HepG2 (cell line): Measurements from ENCODE around the gene MTFP1. TPM values are rescaled to one million over a fixed set of nuclear protein-coding genes. Genes with fewer than 3 reads are reported as not detected.

ENCODE experiments used
- AHDC1 ChIP-seq: sonication (generic); formaldehyde crosslinking; IDR thresholded peaks from 2 replicates; pipeline ENCODE4 v1.5.1; 2020; ENCODE audit warnings: mild to moderate bottlenecking, missing genetic modification reagents, borderline replicate concordance
- CBX5 ChIP-seq: sonication (generic); formaldehyde crosslinking; IDR thresholded peaks from 2 replicates; pipeline ENCODE4 v1.4.0; 2020; ENCODE audit warnings: missing genetic modification reagents, borderline replicate concordance
- CEBPG ChIP-seq: IDR thresholded peaks from 2 replicates; pipeline ENCODE4 v1.6.1; 2016
- DPF2 ChIP-seq: sonication (generic); formaldehyde crosslinking; IDR thresholded peaks from 2 replicates; pipeline ENCODE4 v1.4.0; 2020; ENCODE audit warnings: mild to moderate bottlenecking, low read depth, missing genetic modification reagents, borderline replicate concordance
- DR1 ChIP-seq: sonication (generic); formaldehyde crosslinking; IDR thresholded peaks from 2 replicates; pipeline ENCODE4 v1.8.0; 2021; ENCODE audit warnings: mild to moderate bottlenecking, missing genetic modification reagents, inconsistent platforms
- JUNB ChIP-seq: sonication (generic); formaldehyde crosslinking; IDR thresholded peaks from 2 replicates; pipeline ENCODE4 v1.8.0; 2022; ENCODE audit warnings: missing genetic modification reagents, mild to moderate bottlenecking, borderline replicate concordance
- MIXL1 ChIP-seq: IDR thresholded peaks from 2 replicates; pipeline ENCODE4 v1.6.1; 2016
- NFIB ChIP-seq: sonication (generic); formaldehyde crosslinking; IDR thresholded peaks from 2 replicates; pipeline ENCODE4 v1.9.0; 2021; ENCODE audit warnings: missing genetic modification reagents, mild to moderate bottlenecking, borderline replicate concordance
- PHB2 ChIP-seq: fragments of 450-650 bp; IDR thresholded peaks from 2 replicates; pipeline ENCODE4 v1.6.1; 2018; ENCODE audit not compliant: partially characterized antibody
- SMYD3 ChIP-seq: sonication (generic); formaldehyde crosslinking; IDR thresholded peaks from 2 replicates; pipeline ENCODE4 v1.8.1; 2023; ENCODE audit warnings: mild to moderate bottlenecking, missing genetic modification reagents
- SOX6 ChIP-seq, 2 experiments: fragments of 450-650 bp in 1 of 2; sonication (generic) in 1 of 2; formaldehyde crosslinking in 1 of 2; IDR thresholded peaks; 2 replicates each; pipeline versions ENCODE4 v1.4.0 to v1.6.1; 2017 to 2020; ENCODE audit warnings: antibody characterized with exemption in 1 of 2, mild to moderate bottlenecking in 1 of 2, missing genetic modification reagents in 1 of 2
- SRSF4 ChIP-seq: fragments of 200-400 bp; formaldehyde crosslinking; IDR thresholded peaks from one replicate; pipeline ENCODE4 v1.6.1; 2018; ENCODE audit warnings: mild to moderate bottlenecking, low read depth, low read length, moderate library complexity; ENCODE audit not compliant: poor library complexity, severe bottlenecking
- THRA ChIP-seq: sonication (generic); formaldehyde crosslinking; IDR thresholded peaks from 2 replicates; pipeline ENCODE4 v1.4.0; 2020; ENCODE audit warnings: missing genetic modification reagents, borderline replicate concordance
- ZBTB10 ChIP-seq: sonication (generic); formaldehyde crosslinking; IDR thresholded peaks from 2 replicates; pipeline ENCODE4 v1.4.0; 2020; ENCODE audit warnings: missing genetic modification reagents, borderline replicate concordance
- ZFP37 ChIP-seq: sonication (generic); formaldehyde crosslinking; IDR thresholded peaks from 2 replicates; pipeline ENCODE4 v1.4.0; 2020; ENCODE audit warnings: missing genetic modification reagents, borderline replicate concordance
- ZNF235 ChIP-seq: sonication (generic); formaldehyde crosslinking; IDR thresholded peaks from 2 replicates; pipeline ENCODE4 v1.8.1; 2023; ENCODE audit warnings: mild to moderate bottlenecking, missing genetic modification reagents, borderline replicate concordance
- ZNF296 ChIP-seq: sonication (generic); formaldehyde crosslinking; conservative IDR thresholded peaks from 2 replicates; pipeline ENCODE4 v1.5.0; 2020; ENCODE audit warnings: mild to moderate bottlenecking, missing genetic modification reagents
- ZNF883 ChIP-seq: sonication (generic); formaldehyde crosslinking; IDR thresholded peaks from 2 replicates; pipeline ENCODE4 v1.5.1; 2020; ENCODE audit warnings: mild to moderate bottlenecking, missing genetic modification reagents; ENCODE audit errors: not compliant biosample characterization
- polyA plus RNA-seq, 8 experiments: library from polyadenylated mRNA; depleted of rRNA in 3 of 8; stranded (reverse) in 7 of 8; unstranded in 1 of 8; fragments of >200 nt; fragmentation: Illumina TruSeq in 4 of 8; extraction: Trizol in 4 of 8; gene quantifications; 2 replicates each; pipeline versions ENCODE4 v1.2.1 to v1.2.3, GENCODE V29; 2011 to 2016; ENCODE audit warnings: low read depth in 4 of 8, missing spikeins in 1 of 8, mixed read lengths in 1 of 8; ENCODE audit not compliant: insufficient read depth in 1 of 8
- total RNA-seq, 5 experiments: library from RNA; depleted of rRNA; stranded (reverse); fragments of >200 nt; fragmentation: Illumina TruSeq; extraction: Trizol; gene quantifications; 2 replicates each; pipeline ENCODE4 v1.2.3, GENCODE V29; 2016; ENCODE audit warnings: low read depth in 1 of 5

The MTFP1 gene
- total and polyA plus RNA-seq, 2 of the 13 experiments (the other 11 are each of a cell fraction or from before 2014, with no cell fraction given): 29.5 to 45.6 TPM

- TF ChIP-seq THRA (CRISPR knock-in tag) (no peak), ZNF235 (CRISPR knock-in tag) (peak; percentile 72), DPF2 (CRISPR knock-in tag) (no peak; the same call in 1 of the 2 replicates), ZFP37 (CRISPR knock-in tag) (no peak), DR1 (peak; percentile 52), ZBTB10 (CRISPR knock-in tag) (peak; percentile 37; the same call in 1 of the 2 replicates), NFIB (CRISPR knock-in tag) (no peak), SRSF4 (no peak), SMYD3 (CRISPR knock-in tag) (peak; percentile 74; the same call in 1 of the 2 replicates), SOX6 (IDR thresholded peaks at IDR 0.05) (no peak), SOX6 (CRISPR knock-in tag; IDR thresholded peaks at IDR 0.05) (peak; percentile 63), PHB2 (no peak), MIXL1 (CRISPR knock-in tag) (no peak; the same call in 1 of the 2 replicates), CBX5 (CRISPR knock-in tag) (no peak), AHDC1 (CRISPR knock-in tag) (no peak; the same call in 1 of the 2 replicates), JUNB (CRISPR knock-in tag) (no peak), CEBPG (CRISPR knock-in tag) (no peak; the same call in 1 of the 2 replicates), ZNF296 (CRISPR knock-in tag) (no peak), ZNF883 (CRISPR knock-in tag) (peak; percentile 18)
Measured at GRCh38 chr22:30423301-30423958, 2.1 kb upstream of the MTFP1 start (continued).
